Cerebellar nuclear complex (tissue), 1 donor: ENCODE data around the gene ANAPC5.
A peak's percentile ranks its signal among the peaks of the same experiment; 100 is the strongest.
"Not testable (repeated sequence)": the region's sequence is repeated elsewhere in the genome, so short reads cannot be mapped to it uniquely, and the experiment has no call there.

Source experiments
- DNase-seq, 2 experiments: peaks; one replicate each; lab custom pipeline; 2025; lab: John Stamatoyannopoulos, UW

The ANAPC5 gene

GRCh38 chr12:121314431-121314830 lies 37.8 kb downstream of the ANAPC5 start:
- DNase-seq = no peak

- not testable (repeated sequence) for DNase-seq
These were observed 42.0 kb downstream of the ANAPC5 start for GRCh38 chr12:121310231-121310630.

- not testable (repeated sequence) for DNase-seq
These were observed 44.8 kb downstream of the ANAPC5 start for GRCh38 chr12:121307397-121307796.

- DNase-seq = no peak
These were observed 47.9 kb downstream of the ANAPC5 start for GRCh38 chr12:121304306-121304705.

- no peak for DNase-seq
These were observed 50.3 kb downstream of the ANAPC5 start for GRCh38 chr12:121301876-121302275.

GRCh38 chr12:121300083-121300819 lies 52.0 kb downstream of the ANAPC5 start:
- DNase-seq = no peak

- no peak for DNase-seq
These were observed 52.5 kb downstream of the ANAPC5 start for GRCh38 chr12:121299662-121300061.

- DNase-seq = not testable (repeated sequence)
These were observed 53.8 kb downstream of the ANAPC5 start for GRCh38 chr12:121298411-121298810.

- no peak for DNase-seq
These were observed 54.7 kb downstream of the ANAPC5 start for GRCh38 chr12:121297435-121297991.

GRCh38 chr12:121296618-121297434 lies 55.4 kb downstream of the ANAPC5 start, which contains the start of gene CAMKK2:
TSS of gene CAMKK2 (minus strand) at chr12:121296709. CDS start at chr12:121274526, 22,183 bp downstream.
- peak in 1 of 2 experiments; percentile 33 for DNase-seq

- no peak for DNase-seq
These were observed 56.2 kb downstream of the ANAPC5 start for GRCh38 chr12:121295746-121296617.

GRCh38 chr12:121295116-121295745 lies 57.0 kb downstream of the ANAPC5 start:
- DNase-seq = no peak

- DNase-seq = no peak
These were observed 57.9 kb downstream of the ANAPC5 start for GRCh38 chr12:121294151-121294889.

GRCh38 chr12:121293603-121294002 lies 58.6 kb downstream of the ANAPC5 start:
- no peak for DNase-seq

- no peak for DNase-seq
These were observed 61.8 kb downstream of the ANAPC5 start for GRCh38 chr12:121290410-121290809.

- DNase-seq = no peak
These were observed 62.2 kb downstream of the ANAPC5 start for GRCh38 chr12:121289962-121290361.

- DNase-seq = no peak
These were observed 63.2 kb downstream of the ANAPC5 start for GRCh38 chr12:121288986-121289385.

GRCh38 chr12:121288158-121288845 lies 63.9 kb downstream of the ANAPC5 start:
- no peak for DNase-seq

GRCh38 chr12:121287267-121287954 lies 64.8 kb downstream of the ANAPC5 start:
- DNase-seq = peak; percentile 33 to 80
